ENCODE data around the gene PNMA6E. TPM values are rescaled to one million over a fixed set of nuclear protein-coding genes. Genes with fewer than 3 reads are reported as not detected.

Gene PNMA6E
- total and polyA plus RNA-seq, 2 experiments from 2014 or later: not detected

- DNase-seq (ENCODE audit: low spot score): no peak
- no peak overlapping the region for H2AFZ ChIP-seq
- H3K4me1 ChIP-seq (ENCODE audit: insufficient read depth): no peaks in the 10 kb centered on the region
- Mint-ChIP-seq H3K4me1 (peaks cover 13% of the 10 kb centered on the region), H3K27ac (no peak overlapping the region), H3K9me3 (no peaks in the 10 kb centered on the region), H3K36me3 (ENCODE audit: low read depth) (no peaks in the 10 kb centered on the region), H3K27me3 (ENCODE audit: insufficient read depth, low read depth, poor library complexity) (peaks cover 6% of the 10 kb centered on the region), H3K4me3 (no peak overlapping the region)
- no peaks in the 10 kb centered on the region for H3F3A ChIP-seq (replicated peaks; ENCODE audit: low read depth)
- TF ChIP-seq CREB1 (CRISPR knock-in tag; IDR thresholded peaks at IDR 0.05; ENCODE audit: low read depth) (no peak), JUNB (IDR thresholded peaks at IDR 0.05; ENCODE audit: unreplicated experiment) (no peak), ETS1 (IDR thresholded peaks at IDR 0.05) (no peak), ZNF114 (CRISPR knock-in tag; IDR thresholded peaks at IDR 0.05) (no peak), EZH2 (IDR thresholded peaks at IDR 0.05; ENCODE audit: low read depth, unreplicated experiment) (no peak), ZNF331 (CRISPR knock-in tag; IDR thresholded peaks at IDR 0.05; ENCODE audit: low read depth) (no peak), REST (IDR thresholded peaks at IDR 0.05; ENCODE audit: unreplicated experiment) (no peak), STAT1 (IDR thresholded peaks at IDR 0.05; ENCODE audit: unreplicated experiment) (no peak), CTCF (conservative IDR thresholded peaks at IDR 0.05; ENCODE audit: low read depth in 2 of 2) (no peak), NANOG (IDR thresholded peaks at IDR 0.05; ENCODE audit: borderline replicate concordance) (no peak), ZNF462 (CRISPR knock-in tag; IDR thresholded peaks at IDR 0.05) (no peak), EZH2phosphoT487 (IDR thresholded peaks at IDR 0.05; ENCODE audit: unreplicated experiment) (no peak), POLR2AphosphoS5 (IDR thresholded peaks at IDR 0.05; ENCODE audit: low read depth) (no peak)
- H3K9me2 ChIP-seq (ENCODE audit: insufficient read depth): no peaks in the 10 kb centered on the region
- H3K27me3 ChIP-seq (ENCODE audit: insufficient read depth): peaks cover 7% of the 10 kb centered on the region; the same call in 1 of the 2 replicates
- H3K36me3 ChIP-seq (ENCODE audit: insufficient read depth): no peaks in the 10 kb centered on the region
- H3K79me2 ChIP-seq (replicated peaks; ENCODE audit: insufficient read depth): no peaks in the 10 kb centered on the region
- no peaks in the 10 kb centered on the region for H4K20me1 ChIP-seq (replicated peaks; ENCODE audit: insufficient read depth)
- no peak overlapping the region for H3K27ac ChIP-seq (ENCODE audit: low read depth)
- H3K4me3 ChIP-seq: no peak overlapping the region
- no peak overlapping the region for H3K4me2 ChIP-seq
- ATAC-seq: no peak
Observed at GRCh38 chrX:153416781-153417450, 15.8 kb upstream of the PNMA6E start.
